ENCODE data around the gene STK24.

GRCh38 chr13:98401934-98402333 is 175.0 kb downstream of the STK24 start:
- TF ChIP-seq POLR2A (IDR thresholded peaks at IDR 0.05) (no peak), EP300 (IDR thresholded peaks at IDR 0.05) (no peak), CTCF (IDR thresholded peaks at IDR 0.05) (no peak)

All from tibial nerve (tissue), 4 donors.